Panc1 (cell line): ENCODE data around the gene TEF. TPM values are rescaled to one million over a fixed set of nuclear protein-coding genes. Genes with fewer than 3 reads are reported as not detected.

ENCODE experiments used
- ATAC-seq: fragments of 200-7000 bp; cut with Tn5 transposase; 2 replicates; pipeline ENCODE4 v1.9.1; 2020; ENCODE audit warnings: mild to moderate bottlenecking, moderate library complexity
- BruUV-seq: library from RNA; stranded (reverse); fragments of 400-500 nt; replicated peaks from 2 replicates; lab custom pipeline; 2021; lab: Mats Ljungman, UMichigan
- CTCF ChIA-PET: fragments of 300-600 bp; sonication (Branson Sonifier 250); formaldehyde crosslinking; loops from one replicate; lab custom pipeline; 2022; ENCODE audit warnings: antibody characterized with exemption; lab: Charles Lee
- POLR2A ChIA-PET: fragments of 300-600 bp; sonication (Branson Sonifier 250); formaldehyde crosslinking; loops from one replicate; lab custom pipeline; 2022; ENCODE audit warnings: antibody characterized with exemption; lab: Charles Lee
- DNase-seq: peaks from one replicate; pipeline ENCODE4 v3.0.0-alpha.2; 2010; ENCODE audit warnings: low read depth, low spot score
- H3K27ac ChIP-seq: 2 replicates; pipeline ENCODE4 v1.5.1; 2011; ENCODE audit warnings: mild to moderate bottlenecking, low read length, inconsistent platforms
- H3K27me3 ChIP-seq: fragments of 200-500 bp; sonication (Bioruptor generic); 2 replicates; pipeline ENCODE4 v1.6.0; 2014; ENCODE audit warnings: low read length, inconsistent platforms; ENCODE audit not compliant: control insufficient read depth, insufficient read depth
- H3K36me3 ChIP-seq: fragments of 200-500 bp; sonication (Bioruptor generic); 2 replicates; pipeline ENCODE4 v1.5.1; 2014; ENCODE audit warnings: inconsistent platforms, mild to moderate bottlenecking, low read length, moderate library complexity; ENCODE audit not compliant: control insufficient read depth, insufficient read depth
- H3K4me1 ChIP-seq: 2 replicates; pipeline ENCODE4 v1.5.1; 2011; ENCODE audit warnings: inconsistent platforms, mild to moderate bottlenecking, low read length, moderate library complexity; ENCODE audit not compliant: control insufficient read depth, insufficient read depth
- H3K4me3 ChIP-seq, 2 experiments: 2 replicates each; pipeline ENCODE4 v1.5.1; 2011 to 2012; ENCODE audit warnings: low read depth in 2 of 2, low read length in 2 of 2, mild to moderate bottlenecking in 2 of 2, inconsistent platforms in 1 of 2, moderate library complexity in 1 of 2
- H3K9me3 ChIP-seq: fragments of 200-500 bp; sonication (Bioruptor generic); 2 replicates; pipeline ENCODE4 v1.5.1; 2014; ENCODE audit warnings: low read depth, mild to moderate bottlenecking, inconsistent platforms, low read length, moderate library complexity; ENCODE audit not compliant: control insufficient read depth, insufficient read depth
- CTCF ChIP-seq: fragments of 450-650 bp; IDR thresholded peaks from 2 replicates; pipeline ENCODE4 v1.5.1; 2017; ENCODE audit warnings: mild to moderate bottlenecking
- POLR2AphosphoS5 ChIP-seq: IDR thresholded peaks from 2 replicates; pipeline ENCODE4 v1.6.1; 2012; ENCODE audit warnings: mild to moderate bottlenecking, low read depth, low read length, moderate library complexity
- SIN3A ChIP-seq: IDR thresholded peaks from 2 replicates; pipeline ENCODE4 v1.6.1; 2012; ENCODE audit warnings: low read depth, mild to moderate bottlenecking, low read length, moderate library complexity, borderline replicate concordance; ENCODE audit not compliant: insufficient read depth
- TCF7L2 ChIP-seq: IDR thresholded peaks from 2 replicates; pipeline ENCODE4 v1.6.1; 2011; ENCODE audit warnings: mild to moderate bottlenecking, low read depth, low read length, inconsistent platforms
- in situ Hi-C: cut with HindIII; loops from 2 replicates; pipeline ENCODE4 v1.10.0; 2016; ENCODE audit warnings: low sequenced_read_pairs, low pct_unique_long_range_greater_than_20kb
- intact Hi-C: fragments of 100-400 bp; cut with micrococcal nuclease; formaldehyde crosslinking; loops from one replicate; pipeline ENCODE4 v1.10.0; 2022; ENCODE audit not compliant: unreplicated experiment
- total RNA-seq: library from RNA; stranded (reverse); gene quantifications from one replicate; pipeline ENCODE4 v1.2.1, GENCODE V29; 2021; ENCODE audit not compliant: unreplicated experiment
- TF ChIP-seq, protein P1 (sequence below), 2 experiments: IDR thresholded peaks; 2 replicates each; pipeline ENCODE4 v1.6.1; 2011 to 2012; ENCODE audit warnings: low read depth in 2 of 2, control low read depth in 1 of 2, low read length in 1 of 2, mild to moderate bottlenecking in 1 of 2, moderate library complexity in 1 of 2; ENCODE audit not compliant: insufficient read depth in 1 of 2

TEF gene
- total RNA-seq, 1 experiment from 2014 or later, result 7.8 TPM

DNA sequence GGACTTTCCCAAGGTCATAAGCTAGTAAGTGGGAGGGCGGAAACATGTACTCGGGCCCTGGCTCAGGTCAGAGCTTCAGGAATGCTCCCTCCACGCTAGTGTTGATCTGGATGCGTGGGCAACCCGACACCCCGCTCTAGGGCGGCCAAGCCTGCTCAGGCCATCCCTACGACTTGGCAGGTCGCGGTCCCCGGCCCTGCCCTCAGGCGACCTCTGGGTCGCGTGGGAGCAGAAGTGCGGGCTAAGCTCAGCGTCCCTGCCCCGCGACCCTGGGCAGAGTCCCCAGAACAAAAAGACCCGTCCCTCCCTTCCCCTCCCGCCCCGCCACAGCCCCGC lies 781 bp upstream of the TEF start:
- no peak for DNase-seq
- intact Hi-C loops, result no loop called here

GRCh38 chr22:41382098-41382578 lies 396 bp downstream of the TEF start:
- Histone ChIP-seq H3K9me3 (no peaks in the 10 kb centered on the region), H3K4me3 (peak overlapping the region; percentile 54 to 66), H3K4me1 (peaks cover 10% of the 10 kb centered on the region), H3K27ac (peak overlapping the region; percentile 59; the same call in 1 of the 2 replicates), H3K27me3 (no peaks in the 10 kb centered on the region), H3K36me3 (no peaks in the 10 kb centered on the region)
- POLR2A ChIA-PET, result interaction anchor here (0.7 kb wide), 1 partner anchor 64 kb away, joined by 6 read pairs; no protein-coding TSS in a partner anchor
- TF ChIP-seq CTCF (no peak), SIN3A (no peak), TCF7L2 (no peak), POLR2AphosphoS5 (no peak)
- TF ChIP-seq, protein P1, sequence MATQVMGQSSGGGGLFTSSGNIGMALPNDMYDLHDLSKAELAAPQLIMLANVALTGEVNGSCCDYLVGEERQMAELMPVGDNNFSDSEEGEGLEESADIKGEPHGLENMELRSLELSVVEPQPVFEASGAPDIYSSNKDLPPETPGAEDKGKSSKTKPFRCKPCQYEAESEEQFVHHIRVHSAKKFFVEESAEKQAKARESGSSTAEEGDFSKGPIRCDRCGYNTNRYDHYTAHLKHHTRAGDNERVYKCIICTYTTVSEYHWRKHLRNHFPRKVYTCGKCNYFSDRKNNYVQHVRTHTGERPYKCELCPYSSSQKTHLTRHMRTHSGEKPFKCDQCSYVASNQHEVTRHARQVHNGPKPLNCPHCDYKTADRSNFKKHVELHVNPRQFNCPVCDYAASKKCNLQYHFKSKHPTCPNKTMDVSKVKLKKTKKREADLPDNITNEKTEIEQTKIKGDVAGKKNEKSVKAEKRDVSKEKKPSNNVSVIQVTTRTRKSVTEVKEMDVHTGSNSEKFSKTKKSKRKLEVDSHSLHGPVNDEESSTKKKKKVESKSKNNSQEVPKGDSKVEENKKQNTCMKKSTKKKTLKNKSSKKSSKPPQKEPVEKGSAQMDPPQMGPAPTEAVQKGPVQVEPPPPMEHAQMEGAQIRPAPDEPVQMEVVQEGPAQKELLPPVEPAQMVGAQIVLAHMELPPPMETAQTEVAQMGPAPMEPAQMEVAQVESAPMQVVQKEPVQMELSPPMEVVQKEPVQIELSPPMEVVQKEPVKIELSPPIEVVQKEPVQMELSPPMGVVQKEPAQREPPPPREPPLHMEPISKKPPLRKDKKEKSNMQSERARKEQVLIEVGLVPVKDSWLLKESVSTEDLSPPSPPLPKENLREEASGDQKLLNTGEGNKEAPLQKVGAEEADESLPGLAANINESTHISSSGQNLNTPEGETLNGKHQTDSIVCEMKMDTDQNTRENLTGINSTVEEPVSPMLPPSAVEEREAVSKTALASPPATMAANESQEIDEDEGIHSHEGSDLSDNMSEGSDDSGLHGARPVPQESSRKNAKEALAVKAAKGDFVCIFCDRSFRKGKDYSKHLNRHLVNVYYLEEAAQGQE (IDR thresholded peaks at IDR 0.05; ENCODE audit: insufficient read depth in 1 of 2, low read depth in 2 of 2, low read length in 1 of 2), result no peak
- CTCF ChIA-PET, result no interaction called here
- DNase-seq (no peak), ATAC-seq (peak; percentile 71)
- intact Hi-C loops, result no loop called here
- BruUV-seq, result no TSS peak
- in situ Hi-C loops, result no loop called here

More for the DNA sequence above, 781 bp upstream of the TEF start:
- peaks cover 10% of the 10 kb centered on the region for H3K4me1 ChIP-seq
- CTCF ChIA-PET, result interaction anchor here (0.6 to 0.7 kb wide), 2 partner anchors 21 to 26 kb away, joined by 5 to 6 read pairs; no protein-coding TSS in a partner anchor
- POLR2A ChIA-PET, result interaction anchor here (0.6 to 1.0 kb wide), 5 partner anchors 19 to 428 kb away, joined by 4 to 9 read pairs (median 8); no protein-coding TSS in a partner anchor
- ATAC-seq, result peak; percentile 70
- H3K36me3 ChIP-seq, result no peaks in the 10 kb centered on the region
- H3K27me3 ChIP-seq, result no peaks in the 10 kb centered on the region
- H3K9me3 ChIP-seq, result no peaks in the 10 kb centered on the region
- in situ Hi-C loops, result no loop called here
- H3K4me3 ChIP-seq, result peak overlapping the region; percentile 54 to 70
- TF ChIP-seq CTCF, result no peak
- TF ChIP-seq, protein P1 (IDR thresholded peaks at IDR 0.05; ENCODE audit: insufficient read depth in 1 of 2, low read depth in 2 of 2, low read length in 1 of 2), result no peak
- TF ChIP-seq SIN3A, result 0 out of 2 replicates have a peak, but pooled peaks have one; percentile 61
- no peak for TF ChIP-seq POLR2AphosphoS5
- peak overlapping the region; percentile 88 for H3K27ac ChIP-seq
- BruUV-seq, result no TSS peak
